OCI-LY7 (cell line): ENCODE results near the gene ELL2. TPM values are rescaled to one million over a fixed set of nuclear protein-coding genes. Genes with fewer than 3 reads are reported as not detected.
A peak's percentile ranks its signal among the peaks of the same experiment; 100 is the strongest.

Experiments
- BruUV-seq: library from RNA; stranded (reverse); fragments of 400-500 nt; replicated peaks from 2 replicates; lab custom pipeline; 2021; lab: Mats Ljungman, UMichigan
- CTCF ChIA-PET: fragments of 300-600 bp; sonication (Branson Sonifier 250); formaldehyde crosslinking; loops from one replicate; lab custom pipeline; 2022; ENCODE audit warnings: antibody characterized with exemption; ENCODE audit not compliant: unreplicated experiment; lab: Charles Lee
- POLR2A ChIA-PET: fragments of 300-600 bp; sonication (Branson Sonifier 250); formaldehyde crosslinking; loops from one replicate; lab custom pipeline; 2022; ENCODE audit warnings: antibody characterized with exemption; lab: Charles Lee
- DNase-seq: peaks from one replicate; pipeline ENCODE4 v3.0.0-alpha.2; 2015; ENCODE audit warnings: low spot score
- H2AFZ ChIP-seq: fragments of 200-600 bp; sonication (generic), shearing (Covaris generic); 2 replicates; pipeline ENCODE4 v1.6.1; 2014; ENCODE audit warnings: mild to moderate bottlenecking, antibody characterized with exemption, low read length, moderate library complexity
- H3K27ac ChIP-seq: fragments of 200-600 bp; sonication (generic); 2 replicates; pipeline ENCODE4 v1.5.1; 2014; ENCODE audit warnings: mixed run types, low read depth, mild to moderate bottlenecking, moderate library complexity, low read length, inconsistent platforms; ENCODE audit not compliant: poor library complexity, severe bottlenecking
- H3K36me3 ChIP-seq: fragments of 200-600 bp; sonication (generic); 2 replicates; pipeline ENCODE4 v1.6.1; 2014; ENCODE audit warnings: mild to moderate bottlenecking, antibody characterized with exemption, low read length, moderate library complexity, mixed read lengths; ENCODE audit not compliant: insufficient read depth
- H3K4me1 ChIP-seq: fragments of 200-600 bp; sonication (generic); 2 replicates; pipeline ENCODE4 v1.5.1; 2014; ENCODE audit warnings: mild to moderate bottlenecking, low read length; ENCODE audit not compliant: insufficient read depth, poor library complexity, severe bottlenecking
- H3K4me2 ChIP-seq: fragments of 200-600 bp; sonication (generic); 2 replicates; pipeline ENCODE4 v1.6.1; 2014; ENCODE audit warnings: mild to moderate bottlenecking, low read length
- H3K4me3 ChIP-seq: fragments of 200-600 bp; sonication (generic); 2 replicates; pipeline ENCODE4 v1.5.1; 2014; ENCODE audit warnings: mild to moderate bottlenecking, low read depth, low read length; ENCODE audit not compliant: poor library complexity, severe bottlenecking
- H3K79me2 ChIP-seq: fragments of 200-600 bp; sonication (generic); 2 replicates; pipeline ENCODE4 v1.6.1; 2016; ENCODE audit warnings: low read depth, mild to moderate bottlenecking, low read length, moderate library complexity, mixed read lengths; ENCODE audit not compliant: insufficient read depth
- H3K9me2 ChIP-seq: fragments of 200-600 bp; sonication (generic); 2 replicates; pipeline ENCODE4 v1.6.1; 2016; ENCODE audit warnings: mild to moderate bottlenecking, low read length, mixed read lengths; ENCODE audit not compliant: insufficient read depth
- H3K9me3 ChIP-seq: fragments of 200-600 bp; sonication (generic); 2 replicates; pipeline ENCODE4 v1.6.1; 2014; ENCODE audit warnings: mild to moderate bottlenecking, mixed run types, low read length, mixed read lengths
- H4K20me1 ChIP-seq: fragments of 200-600 bp; sonication (generic); 2 replicates; pipeline ENCODE4 v1.6.1; 2014; ENCODE audit warnings: mild to moderate bottlenecking, antibody characterized with exemption, low read length, moderate library complexity, mixed read lengths; ENCODE audit not compliant: insufficient read depth
- CTCF ChIP-seq: fragments of 200-600 bp; sonication (generic); conservative IDR thresholded peaks from 2 replicates; pipeline ENCODE4 v1.5.1; 2014; ENCODE audit warnings: mild to moderate bottlenecking, antibody characterized with exemption, low read length, moderate library complexity, mixed read lengths
- EZH2phosphoT487 ChIP-seq: fragments of 200-600 bp; sonication (generic); IDR thresholded peaks from 2 replicates; pipeline ENCODE4 v1.6.1; 2018; ENCODE audit warnings: low read depth, borderline replicate concordance, mild to moderate bottlenecking, mixed run types, antibody characterized with exemption, low read length, moderate library complexity, mixed read lengths
- intact Hi-C: fragments of 100-400 bp; cut with micrococcal nuclease; formaldehyde crosslinking; loops from one replicate; pipeline ENCODE4 v1.10.0; 2022; ENCODE audit not compliant: unreplicated experiment
- total RNA-seq, 2 experiments: library from RNA; depleted of rRNA in 1 of 2; stranded (reverse); fragments of >200 nt in 1 of 2; shearing (Covaris generic) in 1 of 2; gene quantifications; 2 replicates each; pipeline ENCODE4 v1.2.3, GENCODE V29; 2014 to 2022

Gene ELL2
- total RNA-seq, 2 experiments from 2014 or later: 0.98 to 4.7 TPM

- Histone ChIP-seq H3K27ac (no peak overlapping the region), H3K9me3 (no peaks in the 10 kb centered on the region), H3K9me2 (no peaks in the 10 kb centered on the region), H3K4me1 (no peaks in the 10 kb centered on the region), H2AFZ (no peak overlapping the region), H3K36me3 (no peaks in the 10 kb centered on the region), H3K79me2 (no peaks in the 10 kb centered on the region), H4K20me1 (no peaks in the 10 kb centered on the region), H3K4me3 (no peak overlapping the region), H3K4me2 (no peak overlapping the region)
- POLR2A ChIA-PET: interaction anchor here (0.6 to 3.7 kb wide), 7 partner anchors 11 to 246 kb away, joined by 3 to 13 read pairs (median 4); no protein-coding TSS in a partner anchor
- no TSS peak for BruUV-seq
- intact Hi-C loops: loop anchor here (10.0 kb wide), 1 partner anchor 594 kb away; no protein-coding TSS in a partner anchor
- CTCF ChIA-PET: no interaction called here
- DNase-seq: no peak
- TF ChIP-seq CTCF: no peak
- TF ChIP-seq EZH2phosphoT487: no peak
Measured at GRCh38 chr5:95850391-95850894, 111.2 kb downstream of the ELL2 start.

GRCh38 chr5:95848701-95849100, 113.0 kb downstream of the ELL2 start:
- intact Hi-C loops: loop anchor here (5.0 kb wide), 3 partner anchors 186 to 881 kb away; partner anchors contain the start of gene ARSK
- Histone ChIP-seq H3K9me2 (no peaks in the 10 kb centered on the region), H3K4me1 (no peaks in the 10 kb centered on the region), H3K4me2 (no peak overlapping the region), H3K79me2 (no peaks in the 10 kb centered on the region), H3K36me3 (no peaks in the 10 kb centered on the region), H4K20me1 (no peaks in the 10 kb centered on the region), H3K4me3 (no peak overlapping the region), H2AFZ (no peak overlapping the region), H3K9me3 (no peaks in the 10 kb centered on the region), H3K27ac (no peak overlapping the region)
- POLR2A ChIA-PET: interaction anchor here (0.5 to 3.7 kb wide), 3 partner anchors 65 to 108 kb away, joined by 3 to 13 read pairs (median 11); no protein-coding TSS in a partner anchor
- TF ChIP-seq EZH2phosphoT487: no peak
- no peak for TF ChIP-seq CTCF
- CTCF ChIA-PET: interaction anchor here (2.1 kb wide), 1 partner anchor 67 kb away, joined by 10 read pairs; no protein-coding TSS in a partner anchor
- DNase-seq: no peak
- BruUV-seq: no TSS peak

GRCh38 chr5:95847261-95847592, 114.4 kb downstream of the ELL2 start:
- Histone ChIP-seq H2AFZ (no peak overlapping the region), H4K20me1 (no peaks in the 10 kb centered on the region), H3K36me3 (no peaks in the 10 kb centered on the region), H3K9me2 (no peaks in the 10 kb centered on the region), H3K9me3 (no peaks in the 10 kb centered on the region), H3K27ac (no peak overlapping the region), H3K4me1 (peaks cover 6% of the 10 kb centered on the region), H3K4me2 (no peak overlapping the region), H3K79me2 (no peaks in the 10 kb centered on the region), H3K4me3 (no peak overlapping the region)
- POLR2A ChIA-PET: interaction anchor here (1.4 to 3.7 kb wide), 2 partner anchors 64 to 77 kb away, joined by 4 to 11 read pairs; no protein-coding TSS in a partner anchor
- CTCF ChIA-PET: no interaction called here
- no peak for DNase-seq
- intact Hi-C loops: loop anchor here (1.0 to 5.0 kb wide), 5 partner anchors 66 to 880 kb away; partner anchors contain the start of gene ARSK
- TF ChIP-seq CTCF (peak; percentile 23; the same call in 1 of the 2 replicates), EZH2phosphoT487 (no peak)
- no TSS peak for BruUV-seq
